ENCODE data around the gene ALDH18A1. TPM values are rescaled to one million over a fixed set of nuclear protein-coding genes. Genes with fewer than 3 reads are reported as not detected.

ALDH18A1 gene
- total RNA-seq, 1 experiment from 2014 or later = 105 TPM

GRCh38 chr10:95637911-95638310 is 18.6 kb downstream of the ALDH18A1 start (continued):
- TF ChIP-seq ARID4B (CRISPR knock-in tag; IDR thresholded peaks at IDR 0.05; ENCODE audit: borderline replicate concordance) = no peak
- no peak for TF ChIP-seq GRHL2 (CRISPR knock-in tag; IDR thresholded peaks at IDR 0.05; ENCODE audit: insufficient replicate concordance, severe bottlenecking)
- no peak for TF ChIP-seq USF1 (CRISPR knock-in tag; IDR thresholded peaks at IDR 0.05)
- TF ChIP-seq, protein P1, sequence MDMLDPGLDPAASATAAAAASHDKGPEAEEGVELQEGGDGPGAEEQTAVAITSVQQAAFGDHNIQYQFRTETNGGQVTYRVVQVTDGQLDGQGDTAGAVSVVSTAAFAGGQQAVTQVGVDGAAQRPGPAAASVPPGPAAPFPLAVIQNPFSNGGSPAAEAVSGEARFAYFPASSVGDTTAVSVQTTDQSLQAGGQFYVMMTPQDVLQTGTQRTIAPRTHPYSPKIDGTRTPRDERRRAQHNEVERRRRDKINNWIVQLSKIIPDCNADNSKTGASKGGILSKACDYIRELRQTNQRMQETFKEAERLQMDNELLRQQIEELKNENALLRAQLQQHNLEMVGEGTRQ (CRISPR knock-in tag; IDR thresholded peaks at IDR 0.05) = no peak
- TF ChIP-seq HMGXB4 (CRISPR knock-in tag; IDR thresholded peaks at IDR 0.05) = no peak
- TF ChIP-seq NFYB (CRISPR knock-in tag; conservative IDR thresholded peaks at IDR 0.05; ENCODE audit: low read depth) = no peak
- TF ChIP-seq, protein P2, sequence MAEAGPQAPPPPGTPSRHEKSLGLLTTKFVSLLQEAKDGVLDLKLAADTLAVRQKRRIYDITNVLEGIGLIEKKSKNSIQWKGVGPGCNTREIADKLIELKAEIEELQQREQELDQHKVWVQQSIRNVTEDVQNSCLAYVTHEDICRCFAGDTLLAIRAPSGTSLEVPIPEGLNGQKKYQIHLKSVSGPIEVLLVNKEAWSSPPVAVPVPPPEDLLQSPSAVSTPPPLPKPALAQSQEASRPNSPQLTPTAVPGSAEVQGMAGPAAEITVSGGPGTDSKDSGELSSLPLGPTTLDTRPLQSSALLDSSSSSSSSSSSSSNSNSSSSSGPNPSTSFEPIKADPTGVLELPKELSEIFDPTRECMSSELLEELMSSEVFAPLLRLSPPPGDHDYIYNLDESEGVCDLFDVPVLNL (CRISPR knock-in tag; IDR thresholded peaks at IDR 0.05; ENCODE audit: borderline replicate concordance, low read depth) = no peak
- no peak for TF ChIP-seq ZNF138 (CRISPR knock-in tag; conservative IDR thresholded peaks at IDR 0.05)
- TF ChIP-seq, protein P3, sequence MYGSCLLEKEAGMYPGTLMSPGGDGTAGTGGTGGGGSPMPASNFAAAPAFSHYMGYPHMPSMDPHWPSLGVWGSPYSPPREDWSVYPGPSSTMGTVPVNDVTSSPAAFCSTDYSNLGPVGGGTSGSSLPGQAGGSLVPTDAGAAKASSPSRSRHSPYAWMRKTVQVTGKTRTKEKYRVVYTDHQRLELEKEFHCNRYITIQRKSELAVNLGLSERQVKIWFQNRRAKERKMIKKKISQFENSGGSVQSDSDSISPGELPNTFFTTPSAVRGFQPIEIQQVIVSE (CRISPR knock-in tag; IDR thresholded peaks at IDR 0.05; ENCODE audit: borderline replicate concordance) = no peak
- TF ChIP-seq ZNF263 (CRISPR knock-in tag; IDR thresholded peaks at IDR 0.05; ENCODE audit: low read depth) = no peak

- ChIA-PET CTCF (no interaction called here), POLR2A (no interaction called here)
- no peak for DNase-seq (ENCODE audit: low spot score)
- Mint-ChIP-seq H3K9me3 (no peaks in the 10 kb centered on the region), H3K27ac (no peak overlapping the region), H3K27me3 (ENCODE audit: low read depth) (no peaks in the 10 kb centered on the region), H3K4me3 (no peak overlapping the region), H3K36me3 (peaks cover 62% of the 10 kb centered on the region), H3K4me1 (no peaks in the 10 kb centered on the region)
- no peak for ATAC-seq
- TF ChIP-seq STAT6 (CRISPR knock-in tag; conservative IDR thresholded peaks at IDR 0.05; ENCODE audit: low read depth) (no peak), NR3C1 (CRISPR knock-in tag; conservative IDR thresholded peaks at IDR 0.05; ENCODE audit: low read depth) (no peak), NFYB (CRISPR knock-in tag; conservative IDR thresholded peaks at IDR 0.05; ENCODE audit: low read depth) (no peak), MAX (CRISPR knock-in tag; IDR thresholded peaks at IDR 0.05) (no peak), ZNF219 (CRISPR knock-in tag; IDR thresholded peaks at IDR 0.05; ENCODE audit: borderline replicate concordance) (no peak), HMGXB4 (CRISPR knock-in tag; IDR thresholded peaks at IDR 0.05) (no peak), FOXK1 (CRISPR knock-in tag; IDR thresholded peaks at IDR 0.05) (no peak), ESRRA (CRISPR knock-in tag; IDR thresholded peaks at IDR 0.05; ENCODE audit: borderline replicate concordance) (no peak)
- TF ChIP-seq, protein P4, sequence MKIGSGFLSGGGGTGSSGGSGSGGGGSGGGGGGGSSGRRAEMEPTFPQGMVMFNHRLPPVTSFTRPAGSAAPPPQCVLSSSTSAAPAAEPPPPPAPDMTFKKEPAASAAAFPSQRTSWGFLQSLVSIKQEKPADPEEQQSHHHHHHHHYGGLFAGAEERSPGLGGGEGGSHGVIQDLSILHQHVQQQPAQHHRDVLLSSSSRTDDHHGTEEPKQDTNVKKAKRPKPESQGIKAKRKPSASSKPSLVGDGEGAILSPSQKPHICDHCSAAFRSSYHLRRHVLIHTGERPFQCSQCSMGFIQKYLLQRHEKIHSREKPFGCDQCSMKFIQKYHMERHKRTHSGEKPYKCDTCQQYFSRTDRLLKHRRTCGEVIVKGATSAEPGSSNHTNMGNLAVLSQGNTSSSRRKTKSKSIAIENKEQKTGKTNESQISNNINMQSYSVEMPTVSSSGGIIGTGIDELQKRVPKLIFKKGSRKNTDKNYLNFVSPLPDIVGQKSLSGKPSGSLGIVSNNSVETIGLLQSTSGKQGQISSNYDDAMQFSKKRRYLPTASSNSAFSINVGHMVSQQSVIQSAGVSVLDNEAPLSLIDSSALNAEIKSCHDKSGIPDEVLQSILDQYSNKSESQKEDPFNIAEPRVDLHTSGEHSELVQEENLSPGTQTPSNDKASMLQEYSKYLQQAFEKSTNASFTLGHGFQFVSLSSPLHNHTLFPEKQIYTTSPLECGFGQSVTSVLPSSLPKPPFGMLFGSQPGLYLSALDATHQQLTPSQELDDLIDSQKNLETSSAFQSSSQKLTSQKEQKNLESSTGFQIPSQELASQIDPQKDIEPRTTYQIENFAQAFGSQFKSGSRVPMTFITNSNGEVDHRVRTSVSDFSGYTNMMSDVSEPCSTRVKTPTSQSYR (CRISPR knock-in tag; IDR thresholded peaks at IDR 0.05) = no peak
These were observed 19.4 kb downstream of the ALDH18A1 start for GRCh38 chr10:95637140-95637539.

Measured in WTC11 (cell line).